MG63 (cell line): ENCODE measurements around the gene ACVR2B. TPM values are rescaled to one million over a fixed set of nuclear protein-coding genes. Genes with fewer than 3 reads are reported as not detected.

ENCODE experiments used
- DNase-seq: peaks from one replicate; pipeline ENCODE4 v3.0.0-alpha.2; 2020
- H3K27me3 ChIP-seq: fragments of 250-450 bp; sonication (Bioruptor Pico); 2 replicates; pipeline ENCODE4 v1.5.1; 2020; ENCODE audit warnings: mild to moderate bottlenecking, moderate library complexity
- H3K36me3 ChIP-seq: fragments of 250-450 bp; sonication (Bioruptor Pico); 2 replicates; pipeline ENCODE4 v1.5.1; 2020; ENCODE audit warnings: mild to moderate bottlenecking, moderate library complexity
- H3K4me3 ChIP-seq: fragments of 250-450 bp; sonication (Bioruptor Pico); 2 replicates; pipeline ENCODE4 v1.5.1; 2020; ENCODE audit warnings: mild to moderate bottlenecking, moderate library complexity
- H3K9me3 ChIP-seq: fragments of 250-450 bp; sonication (Bioruptor Pico); 2 replicates; pipeline ENCODE4 v1.5.1; 2020; ENCODE audit warnings: mild to moderate bottlenecking, moderate library complexity
- total RNA-seq: library from RNA; depleted of rRNA; stranded (reverse); fragments of >200 nt; shearing (Covaris generic); gene quantifications from 2 replicates; pipeline ENCODE4 v1.2.3, GENCODE V29; 2014; ENCODE audit warnings: low replicate concordance

The ACVR2B gene
- total RNA-seq, 1 experiment from 2014 or later = 1.1 TPM

GRCh38 chr3:38500688-38501417 is 47.2 kb downstream of the ACVR2B start:
- Histone ChIP-seq H3K36me3 (peaks cover 8% of the 10 kb centered on the region), H3K4me3 (no peak overlapping the region), H3K9me3 (no peaks in the 10 kb centered on the region), H3K27me3 (no peaks in the 10 kb centered on the region)
- no peak for DNase-seq

GRCh38 chr3:38507120-38507519 is 53.4 kb downstream of the ACVR2B start:
- H3K36me3 ChIP-seq = peaks cover 5% of the 10 kb centered on the region
- no peaks in the 10 kb centered on the region for H3K27me3 ChIP-seq
- DNase-seq = no peak
- H3K4me3 ChIP-seq = no peak overlapping the region
- H3K9me3 ChIP-seq = no peaks in the 10 kb centered on the region

DNA sequence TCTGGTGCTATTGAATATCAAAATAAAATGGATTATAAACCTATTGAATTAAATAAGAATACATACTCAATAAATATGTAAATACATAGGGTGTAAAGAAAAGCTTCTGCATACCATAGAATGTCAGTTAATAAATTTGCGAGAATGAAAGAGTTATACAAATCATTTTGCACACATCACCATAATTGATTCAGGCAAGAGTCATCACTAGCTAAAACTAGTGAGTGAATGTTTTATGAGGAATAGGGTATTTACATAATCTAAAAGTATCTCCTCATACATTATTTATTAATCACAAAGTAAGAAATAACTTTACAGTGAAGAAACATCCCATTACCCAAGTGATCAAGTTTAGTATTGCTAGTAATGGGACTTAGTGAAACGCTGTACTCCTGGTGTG is 56.0 kb downstream of the ACVR2B start:
- DNase-seq = no peak
- H3K27me3 ChIP-seq = no peaks in the 10 kb centered on the region
- peaks cover 2% of the 10 kb centered on the region for H3K36me3 ChIP-seq
- no peaks in the 10 kb centered on the region for H3K9me3 ChIP-seq
- H3K4me3 ChIP-seq = no peak overlapping the region

DNA sequence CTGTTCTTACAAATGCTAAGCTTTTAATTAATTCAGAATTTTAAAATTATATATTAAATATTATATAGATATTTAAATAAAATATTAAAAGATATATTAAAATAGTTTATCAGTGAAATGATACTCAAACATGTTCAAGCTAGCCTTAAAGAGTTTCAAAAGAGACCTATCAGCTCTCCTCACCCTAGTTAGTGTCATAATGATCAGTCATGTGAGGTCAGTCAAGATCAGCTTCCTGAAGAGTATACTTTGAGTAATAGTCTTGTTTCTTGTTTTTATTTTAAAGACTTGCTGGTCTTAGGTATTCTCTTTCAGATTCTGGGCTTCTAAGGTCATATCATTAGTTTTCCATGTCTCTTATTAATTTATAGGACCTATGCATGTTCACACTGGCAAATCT is 56.9 kb downstream of the ACVR2B start:
- Histone ChIP-seq H3K36me3 (peaks cover 2% of the 10 kb centered on the region), H3K27me3 (no peaks in the 10 kb centered on the region), H3K4me3 (no peak overlapping the region), H3K9me3 (no peaks in the 10 kb centered on the region)
- no peak for DNase-seq

- DNase-seq = no peak
- no peak overlapping the region for H3K4me3 ChIP-seq
- H3K9me3 ChIP-seq = no peaks in the 10 kb centered on the region
- peaks cover 2% of the 10 kb centered on the region for H3K36me3 ChIP-seq
- H3K27me3 ChIP-seq = no peaks in the 10 kb centered on the region
Observed at GRCh38 chr3:38511546-38511945, 57.9 kb downstream of the ACVR2B start.

DNA sequence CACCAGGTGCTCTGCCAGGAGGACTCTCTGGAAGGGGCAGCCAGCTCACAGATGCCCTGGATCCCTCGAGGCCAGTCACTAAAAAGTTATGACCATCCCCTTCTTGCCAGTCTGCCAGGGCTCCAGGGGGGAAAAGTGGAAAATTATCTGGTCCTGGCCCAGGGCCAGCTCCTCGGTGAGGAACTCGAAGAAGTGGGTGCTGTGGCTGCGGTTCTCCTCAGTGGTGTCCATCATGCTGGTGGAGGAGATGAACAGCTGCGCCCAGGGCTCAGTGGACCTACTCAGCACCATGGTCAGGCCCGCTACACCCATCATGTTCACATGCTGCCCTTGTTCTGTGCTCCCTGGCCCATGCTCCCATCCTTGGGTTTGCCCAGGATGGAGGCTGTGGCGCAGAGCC is 61.7 kb downstream of the ACVR2B start:
- H3K4me3 ChIP-seq = no peak overlapping the region
- H3K9me3 ChIP-seq = no peaks in the 10 kb centered on the region
- H3K36me3 ChIP-seq = no peaks in the 10 kb centered on the region
- DNase-seq = no peak
- H3K27me3 ChIP-seq = no peaks in the 10 kb centered on the region

DNA sequence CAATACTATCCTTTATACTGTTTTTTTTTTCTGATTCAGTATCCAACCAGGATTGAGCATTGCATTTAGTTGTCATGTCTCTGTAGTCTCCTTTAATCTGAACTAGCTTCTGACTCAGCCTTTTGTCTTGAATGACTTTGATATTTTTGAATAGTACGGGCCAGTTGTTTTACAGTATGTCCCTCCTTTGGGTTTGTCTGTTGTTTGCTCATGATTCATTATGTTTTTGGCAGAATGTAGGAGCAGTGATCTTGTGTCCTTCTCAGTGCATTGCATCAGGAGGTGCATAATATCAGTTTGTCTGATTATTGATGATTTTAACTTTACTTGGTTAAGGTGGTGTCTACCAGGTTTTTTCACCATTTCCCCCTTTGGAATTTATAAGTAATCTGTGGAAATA is 63.0 kb downstream of the ACVR2B start:
- Histone ChIP-seq H3K4me3 (no peak overlapping the region), H3K9me3 (no peaks in the 10 kb centered on the region), H3K27me3 (no peaks in the 10 kb centered on the region), H3K36me3 (0 out of 2 replicates have a peak, but pooled peaks cover 2% of the 10 kb centered on the region)
- DNase-seq = no peak

DNA sequence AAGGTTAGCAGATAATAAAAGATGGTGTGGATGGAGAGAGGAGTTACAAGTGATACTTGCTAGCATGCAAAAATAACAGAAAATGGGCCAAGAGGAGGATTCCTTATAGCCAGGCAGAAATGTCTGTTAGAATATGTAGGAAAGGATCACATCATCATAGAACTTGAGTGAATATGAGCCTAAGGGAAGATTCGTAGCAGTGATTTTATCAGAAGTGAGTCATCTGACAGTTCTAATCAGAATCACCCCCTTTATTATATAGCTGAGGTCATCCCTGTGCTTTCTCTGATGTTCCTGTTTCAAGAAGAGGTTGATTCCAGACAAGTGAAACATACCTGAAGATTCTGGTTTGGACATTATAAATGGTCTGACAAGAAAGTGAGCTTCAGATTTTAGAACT is 65.3 kb downstream of the ACVR2B start:
- peaks cover 3% of the 10 kb centered on the region for H3K36me3 ChIP-seq
- H3K27me3 ChIP-seq = no peaks in the 10 kb centered on the region
- no peak overlapping the region for H3K4me3 ChIP-seq
- H3K9me3 ChIP-seq = no peaks in the 10 kb centered on the region
- no peak for DNase-seq

DNA sequence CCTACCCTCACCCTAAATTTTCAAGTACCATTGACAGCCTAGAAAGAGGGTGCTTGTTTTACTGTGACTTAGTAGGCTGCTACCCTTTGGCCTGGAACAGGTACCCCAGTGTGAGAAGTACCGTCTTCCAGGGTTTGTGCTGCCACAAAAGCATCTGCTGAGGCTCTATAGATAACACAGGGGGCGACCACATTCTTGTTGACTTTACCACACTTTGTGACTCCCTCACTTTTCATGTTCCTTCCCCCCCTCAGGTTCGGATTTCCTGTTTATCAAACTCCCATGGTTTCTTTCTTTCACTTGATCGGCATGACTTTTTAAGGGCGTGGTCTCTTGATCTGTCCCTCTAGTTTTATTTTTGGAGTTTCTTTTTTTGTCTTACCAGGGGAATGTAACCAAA is 66.0 kb downstream of the ACVR2B start:
- Histone ChIP-seq H3K36me3 (peaks cover 4% of the 10 kb centered on the region), H3K9me3 (no peaks in the 10 kb centered on the region), H3K27me3 (no peaks in the 10 kb centered on the region), H3K4me3 (no peak overlapping the region)
- no peak for DNase-seq

- Histone ChIP-seq H3K27me3 (no peaks in the 10 kb centered on the region), H3K36me3 (peaks cover 4% of the 10 kb centered on the region), H3K9me3 (no peaks in the 10 kb centered on the region), H3K4me3 (no peak overlapping the region)
- DNase-seq = peak; percentile 12
Observed at GRCh38 chr3:38521391-38521987, 67.8 kb downstream of the ACVR2B start.

- Histone ChIP-seq H3K9me3 (no peaks in the 10 kb centered on the region), H3K27me3 (no peaks in the 10 kb centered on the region), H3K36me3 (peaks cover 4% of the 10 kb centered on the region), H3K4me3 (no peak overlapping the region)
- no peak for DNase-seq
Observed at GRCh38 chr3:38522002-38522401, 68.3 kb downstream of the ACVR2B start.

- Histone ChIP-seq H3K9me3 (no peaks in the 10 kb centered on the region), H3K27me3 (no peaks in the 10 kb centered on the region), H3K4me3 (no peak overlapping the region), H3K36me3 (peaks cover 4% of the 10 kb centered on the region)
- no peak for DNase-seq
Observed at GRCh38 chr3:38524141-38524739, 70.5 kb downstream of the ACVR2B start.

- H3K36me3 ChIP-seq = peaks cover 2% of the 10 kb centered on the region
Observed at GRCh38 chr3:38526792-38527191, 73.1 kb downstream of the ACVR2B start.

DNA sequence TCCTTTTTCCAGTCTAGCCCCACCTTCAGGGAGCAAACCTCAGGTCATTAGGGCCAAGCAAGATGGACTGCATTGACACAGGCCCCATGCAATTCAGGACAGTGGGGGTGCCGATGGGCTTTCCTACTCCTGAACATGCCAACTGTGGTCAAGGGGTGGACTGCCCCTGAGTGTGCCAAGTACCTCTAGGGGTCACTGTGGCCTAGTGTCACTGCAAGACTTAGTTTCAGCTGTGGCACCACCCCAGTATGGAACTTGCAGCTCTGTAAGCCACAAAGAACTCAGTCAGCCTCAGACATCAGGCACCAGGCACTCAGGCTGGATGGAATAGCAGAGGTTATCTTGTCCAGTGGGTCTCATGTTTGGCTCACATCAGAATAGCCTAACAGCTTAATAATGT is 74.8 kb downstream of the ACVR2B start:
- DNase-seq = no peak
- no peaks in the 10 kb centered on the region for H3K9me3 ChIP-seq
- no peaks in the 10 kb centered on the region for H3K27me3 ChIP-seq
- peaks cover 2% of the 10 kb centered on the region; the same call in 1 of the 2 replicates for H3K36me3 ChIP-seq
- no peak overlapping the region for H3K4me3 ChIP-seq

More at GRCh38 chr3:38526792-38527191, 73.1 kb downstream of the ACVR2B start:
- DNase-seq = no peak
- Histone ChIP-seq H3K9me3 (no peaks in the 10 kb centered on the region), H3K4me3 (no peak overlapping the region), H3K27me3 (no peaks in the 10 kb centered on the region)

DNA sequence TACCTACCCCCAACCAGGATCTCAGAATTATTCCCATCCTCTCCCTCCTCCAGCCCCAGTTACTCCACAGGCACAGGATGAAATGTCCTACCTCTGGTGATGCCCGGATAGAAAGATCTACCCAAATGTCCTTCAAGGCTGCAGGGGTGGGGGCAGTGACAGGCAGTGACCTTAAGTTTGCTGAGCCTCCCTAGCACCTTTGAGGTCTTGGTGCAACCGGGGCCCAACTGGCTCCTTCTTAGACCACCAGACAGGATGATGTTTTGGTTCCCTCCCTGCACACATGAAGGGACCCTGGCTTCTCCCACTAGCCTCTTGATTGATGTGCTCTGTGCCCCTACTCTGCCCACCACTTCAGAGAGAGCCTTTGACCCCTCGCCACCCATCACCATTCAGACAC is 78.8 kb downstream of the ACVR2B start:
- H3K27me3 ChIP-seq = no peaks in the 10 kb centered on the region

DNA sequence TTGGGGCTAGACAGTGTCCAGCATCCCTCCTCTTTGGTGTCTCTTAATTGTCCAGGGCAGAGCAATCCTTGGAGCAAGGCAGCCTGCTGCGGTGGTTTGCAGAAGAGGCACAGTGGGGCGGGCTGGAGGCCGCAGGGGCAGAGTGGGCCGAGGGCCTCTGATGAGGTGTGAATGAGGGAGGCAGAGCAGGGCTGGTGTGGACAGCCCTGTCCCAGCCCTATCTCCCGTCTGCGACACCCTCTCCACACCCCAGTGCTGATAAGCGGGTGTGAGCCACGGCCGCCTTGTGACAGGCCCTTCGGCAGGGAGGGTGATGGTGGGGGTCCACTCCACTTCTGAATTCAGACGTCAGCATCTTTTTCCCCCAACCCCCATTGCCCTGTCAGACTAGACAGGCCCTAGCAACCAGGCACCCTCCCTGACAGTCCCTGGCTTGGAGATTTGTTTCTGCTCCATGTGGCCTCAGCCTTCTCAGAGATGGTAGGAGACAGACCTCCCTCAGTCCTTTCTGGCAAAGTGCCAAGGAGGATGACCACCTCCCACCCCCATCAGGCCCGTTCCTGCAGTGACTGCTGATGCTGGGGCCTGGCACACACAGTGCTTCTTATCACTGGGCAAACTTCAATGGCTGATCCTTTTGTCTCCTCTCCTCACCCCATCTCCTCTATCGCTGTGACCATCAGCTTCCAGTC is 79.7 kb downstream of the ACVR2B start:
- DNase-seq = no peak
- Histone ChIP-seq H3K36me3 (no peaks in the 10 kb centered on the region), H3K9me3 (no peaks in the 10 kb centered on the region), H3K27me3 (no peaks in the 10 kb centered on the region), H3K4me3 (no peak overlapping the region)

More for the DNA sequence above, 78.8 kb downstream of the ACVR2B start:
- Histone ChIP-seq H3K36me3 (no peaks in the 10 kb centered on the region), H3K4me3 (no peak overlapping the region), H3K9me3 (no peaks in the 10 kb centered on the region)
- no peak for DNase-seq

DNA sequence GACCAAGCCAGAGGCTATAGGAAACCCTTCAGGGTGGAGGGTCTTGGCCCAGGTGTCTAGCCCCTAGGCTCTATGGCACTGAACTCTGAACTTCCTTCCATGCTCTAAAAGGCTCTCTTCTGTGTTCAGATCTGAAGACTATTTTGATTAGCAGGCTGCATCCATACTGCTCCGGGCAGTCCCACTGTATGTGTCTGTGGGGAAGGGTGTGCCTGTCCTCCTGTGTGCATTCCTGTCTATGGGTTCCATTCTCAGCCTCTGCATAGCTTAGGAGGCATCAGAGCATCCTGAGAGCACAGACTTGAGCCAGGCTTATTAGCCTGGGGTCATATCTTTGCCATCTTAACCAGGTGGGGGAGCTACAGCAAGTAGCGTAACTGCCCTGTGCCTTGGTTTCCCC is 80.5 kb downstream of the ACVR2B start:
- Histone ChIP-seq H3K9me3 (no peaks in the 10 kb centered on the region), H3K36me3 (no peaks in the 10 kb centered on the region), H3K4me3 (no peak overlapping the region), H3K27me3 (no peaks in the 10 kb centered on the region)
- no peak for DNase-seq
